GM18526 (cell line): Measurements from ENCODE around the gene RBM6.

Experiments used
- POLR2A ChIP-seq: IDR thresholded peaks from 3 replicates; pipeline ENCODE4 v1.6.1; 2011; ENCODE audit not compliant: insufficient read length; ENCODE audit errors: extremely low read depth

RBM6 gene

DNA sequence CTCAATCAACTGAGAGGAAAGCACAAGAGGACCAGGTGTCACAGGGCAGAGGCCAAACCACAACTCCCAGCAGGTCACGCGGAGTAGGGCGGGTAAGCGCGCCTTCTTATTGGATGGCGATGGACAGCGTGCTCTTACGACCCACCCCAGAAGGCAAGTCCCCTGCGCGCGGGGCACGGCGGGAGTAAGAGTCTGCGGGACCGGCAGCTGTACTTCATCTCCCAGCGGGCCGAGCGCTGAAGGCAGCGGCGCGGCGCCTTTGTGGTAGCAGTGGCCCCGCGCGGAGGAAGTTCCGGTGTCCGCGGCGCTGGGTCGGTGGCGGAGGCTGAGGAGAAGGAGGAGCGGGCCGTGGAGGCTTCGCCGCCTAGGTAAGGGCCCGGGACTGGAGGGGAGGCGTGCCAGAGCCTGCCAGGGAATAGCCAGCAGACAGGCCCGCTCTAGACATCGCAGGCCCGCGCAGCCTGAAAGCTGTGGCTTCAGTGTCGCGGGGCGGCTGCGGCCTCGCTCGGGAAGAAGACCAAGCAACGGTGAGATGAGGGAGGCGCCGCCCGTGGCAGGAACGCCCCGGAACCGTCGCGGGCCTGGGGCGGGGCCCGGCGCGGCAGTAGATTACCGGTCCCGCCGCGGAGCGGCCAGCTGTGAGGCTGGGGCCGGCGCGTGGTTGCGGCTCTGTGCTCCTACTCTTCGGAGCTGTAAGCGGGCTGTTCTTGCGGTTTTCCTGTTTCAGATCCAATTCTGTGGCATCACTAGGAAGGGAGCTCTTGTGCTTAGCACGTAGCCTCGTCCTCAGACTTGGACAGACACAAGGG, at the start of gene RBM6:
RBM6 (plus strand) TSS at position 293 of the 809 bp plus-strand sequence. CDS start 22,492 bp downstream, outside the sequence.
- TF ChIP-seq POLR2A: peak; percentile 88

DNA sequence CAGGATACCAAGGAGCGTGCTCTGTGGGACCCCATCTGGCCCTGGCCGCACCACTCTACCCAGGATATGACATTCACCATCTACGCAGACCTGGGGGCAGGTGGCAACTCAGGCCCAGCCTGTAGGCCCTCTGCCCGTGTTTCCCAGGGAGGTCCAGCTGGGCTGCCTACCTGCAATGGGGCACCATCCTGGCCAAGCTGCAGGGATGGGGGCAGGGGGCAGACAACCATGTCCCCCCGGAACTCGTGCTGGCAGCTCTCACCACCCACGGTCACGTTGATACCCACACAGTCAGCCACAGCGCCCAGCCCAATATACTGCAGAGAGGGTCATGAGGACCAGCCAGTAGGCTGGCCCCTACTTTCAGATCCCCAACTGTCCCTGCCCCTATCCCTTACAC, 44.2 kb upstream of the RBM6 start:
- no peak for TF ChIP-seq POLR2A

DNA sequence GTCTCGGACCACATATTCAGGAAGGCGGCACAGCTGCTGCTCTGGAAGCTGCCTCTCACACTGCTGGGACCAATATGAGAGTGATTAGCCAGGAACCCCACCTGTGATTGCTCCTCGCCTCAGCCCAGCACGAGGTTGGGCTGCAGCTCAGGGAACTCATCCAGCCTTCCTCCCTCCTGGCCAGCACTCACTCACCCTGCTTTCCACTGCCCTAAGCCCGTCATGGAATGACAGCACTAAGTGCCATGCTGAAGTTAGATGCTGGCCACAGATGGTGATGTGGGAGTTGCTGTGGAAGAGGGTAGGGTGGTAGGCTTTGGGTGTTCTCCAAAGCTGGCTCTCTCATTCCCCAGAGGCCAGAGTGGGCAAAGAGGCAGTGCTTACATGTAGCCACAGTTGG, 43.6 kb upstream of the RBM6 start:
- TF ChIP-seq POLR2A: no peak

GRCh38 chr3:49898991-49899390, 41.0 kb upstream of the RBM6 start:
- TF ChIP-seq POLR2A: no peak

DNA sequence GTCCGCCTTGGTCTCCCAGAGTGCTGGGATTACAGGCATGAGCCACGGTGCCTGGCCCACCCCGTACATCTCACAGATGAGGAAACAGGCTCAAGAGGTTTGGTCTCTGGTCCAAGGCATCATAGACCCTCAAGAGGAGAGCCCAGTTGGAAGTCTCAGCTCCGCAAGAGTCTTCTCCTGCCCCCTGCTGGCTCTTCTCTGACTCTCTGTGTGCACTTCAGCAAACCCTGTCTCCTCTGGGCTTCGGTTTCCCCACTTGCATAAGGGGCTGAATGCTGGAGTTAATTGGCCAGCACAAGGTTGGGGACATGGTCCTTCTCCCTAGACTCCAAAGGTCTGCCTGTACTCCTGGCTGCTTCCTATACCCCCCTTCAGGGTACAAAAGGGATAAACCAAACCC, 40.1 kb upstream of the RBM6 start:
- no peak for TF ChIP-seq POLR2A

DNA sequence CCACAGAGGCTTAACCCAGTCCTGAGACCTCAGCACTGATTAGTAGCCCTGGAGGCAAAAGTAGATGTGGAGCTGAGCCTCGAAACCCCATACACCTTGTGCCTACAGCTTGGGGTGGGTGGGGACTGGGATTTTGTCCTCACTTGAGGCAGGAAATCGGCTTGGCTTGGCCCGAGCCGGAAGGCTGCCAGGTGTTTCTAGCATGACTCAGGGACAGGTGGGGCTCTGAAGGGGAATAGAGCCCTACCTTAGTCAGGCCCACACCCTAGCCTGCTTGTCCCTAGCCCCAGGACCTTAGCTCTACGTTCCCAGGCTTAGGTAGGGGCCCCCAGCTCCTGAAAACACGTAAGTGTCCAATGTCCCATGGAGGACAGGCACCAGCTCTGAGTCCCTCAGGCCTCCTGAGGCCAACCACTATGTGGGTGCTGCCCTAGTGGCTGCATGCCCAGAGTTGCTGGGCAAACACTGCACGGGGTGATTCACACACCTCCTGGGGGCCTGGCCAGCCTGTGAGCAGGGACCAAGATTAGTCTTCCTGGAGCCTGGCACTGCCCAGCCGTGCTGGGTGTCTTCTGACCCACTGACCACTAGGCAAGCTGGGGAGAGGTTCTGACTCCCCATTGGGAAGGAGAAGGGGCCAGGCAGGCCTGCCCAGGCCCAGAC, 39.3 kb upstream of the RBM6 start:
- TF ChIP-seq POLR2A: no peak

DNA sequence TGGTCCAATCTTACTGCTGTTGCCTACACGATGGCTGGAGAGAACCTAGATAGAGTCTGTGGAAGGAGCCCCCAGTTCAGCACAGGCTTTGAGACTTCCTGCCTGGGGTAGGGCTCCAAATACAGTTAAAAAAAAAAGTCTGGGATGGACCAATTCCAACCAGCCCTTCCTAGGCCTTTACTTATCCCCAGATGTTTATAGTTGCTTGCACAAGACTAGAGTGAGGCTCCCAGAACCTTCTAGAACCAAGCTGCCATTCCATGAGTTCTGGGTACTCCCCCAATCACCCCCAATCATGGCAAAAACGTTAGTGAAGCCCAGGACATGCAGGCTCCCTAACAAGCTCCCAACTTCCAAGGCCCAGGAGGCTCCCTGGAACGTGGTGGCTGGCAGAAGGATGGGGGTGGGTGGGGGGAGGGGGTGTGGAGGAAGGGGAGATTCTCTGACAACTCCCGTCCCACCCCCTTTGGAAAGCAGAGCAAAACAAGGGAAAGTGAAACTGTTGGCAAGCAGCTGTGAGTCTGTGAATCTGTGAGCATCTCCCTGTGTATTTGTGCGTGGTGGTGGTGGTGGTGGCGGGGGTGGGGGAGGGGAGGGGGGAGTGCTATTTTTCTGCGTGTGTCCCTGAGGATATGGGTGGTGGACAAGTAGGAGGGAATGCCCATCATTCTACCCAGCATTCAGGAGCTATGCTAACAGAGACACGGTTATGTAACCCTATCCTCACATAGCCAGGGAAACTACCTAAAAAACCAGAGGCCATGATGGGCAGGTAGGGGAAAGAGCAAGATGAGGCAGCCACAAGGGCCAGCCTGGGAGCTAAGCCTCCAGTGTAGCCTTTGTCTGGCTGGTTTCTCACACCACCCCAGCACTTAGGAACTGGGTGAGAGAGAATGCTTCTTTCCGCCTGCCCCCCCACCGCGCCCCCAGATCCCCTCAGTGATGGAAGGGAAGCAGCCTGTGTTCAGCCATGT, 38.3 kb upstream of the RBM6 start:
- no peak for TF ChIP-seq POLR2A

- TF ChIP-seq POLR2A: no peak
These were observed 37.2 kb upstream of the RBM6 start for GRCh38 chr3:49902511-49903345.

GRCh38 chr3:49903451-49904424, 36.2 kb upstream of the RBM6 start, which contains the start of gene MST1R:
Gene MST1R, minus strand, starts transcription at chr3:49903873. Its CDS starts 264 bp downstream, at chr3:49903609.
- peak; percentile 40 for TF ChIP-seq POLR2A

GRCh38 chr3:49906073-49906743, 33.7 kb upstream of the RBM6 start:
- no peak for TF ChIP-seq POLR2A

- TF ChIP-seq POLR2A: no peak
These were observed 31.4 kb upstream of the RBM6 start for GRCh38 chr3:49908373-49909199.
